ENCODE measurements around the gene SLC25A14. TPM values are rescaled to one million over a fixed set of nuclear protein-coding genes. Genes with fewer than 3 reads are reported as not detected.

The SLC25A14 gene
- polyA plus RNA-seq, 1 donor from 2014 or later = 150 TPM

GRCh38 chrX:130401415-130402207 lies 61.9 kb downstream of the SLC25A14 start, which contains the start of gene RBMX2:
Gene RBMX2, plus strand, starts transcription at chrX:130401987. Its CDS starts 46 bp downstream, at chrX:130402033.
- Histone ChIP-seq H3K4me3 (ENCODE audit: low read length) (peak within 1 kb of the TSS; percentile 77), H3K9me2 (ENCODE audit: insufficient read depth, low read length) (no peaks in the 10 kb centered on the region), H3K79me2 (replicated peaks; ENCODE audit: insufficient read depth, low read length) (peaks cover 6% of the 10 kb centered on the region), H3K36me3 (ENCODE audit: insufficient read depth, low read length) (no peaks in the 10 kb centered on the region), H3F3A (ENCODE audit: insufficient read depth, low read length, poor library complexity, severe bottlenecking) (no peaks in the 10 kb centered on the region), H2AFZ (ENCODE audit: low read depth, low read length) (peak within 1 kb of the TSS; percentile 45), H4K20me1 (ENCODE audit: insufficient read depth) (no peaks in the 10 kb centered on the region), H3K9ac (ENCODE audit: low read length) (peak within 1 kb of the TSS; percentile 72), H3K4me2 (ENCODE audit: low read length) (peak within 1 kb of the TSS; percentile 59), H3K9me3 (ENCODE audit: low read length) (no peaks in the 10 kb centered on the region), H3K27ac (ENCODE audit: low read length) (peak within 1 kb of the TSS; percentile 74), H3K27me3 (ENCODE audit: insufficient read depth, low read depth, low read length) (no peaks in the 10 kb centered on the region)
- peak; percentile 46 for TF ChIP-seq TAF1 (IDR thresholded peaks at IDR 0.05; ENCODE audit: low read depth)
- TF ChIP-seq REST (IDR thresholded peaks at IDR 0.05; ENCODE audit: borderline replicate concordance) = no peak
- TF ChIP-seq EZH2 (IDR thresholded peaks at IDR 0.05; ENCODE audit: borderline replicate concordance, insufficient read depth, low read length, poor library complexity, severe bottlenecking) = no peak
- peak; percentile 31 for TF ChIP-seq MXI1 (conservative IDR thresholded peaks at IDR 0.05; ENCODE audit: poor library complexity, severe bottlenecking)
- peak; percentile 68 for TF ChIP-seq POLR2AphosphoS5 (IDR thresholded peaks at IDR 0.05)
- no peak for TF ChIP-seq EP300 (conservative IDR thresholded peaks at IDR 0.05; ENCODE audit: poor library complexity, severe bottlenecking)

GRCh38 chrX:130402208-130402684 lies 62.5 kb downstream of the SLC25A14 start:
- Histone ChIP-seq H3K36me3 (ENCODE audit: insufficient read depth, low read length) (no peaks in the 10 kb centered on the region), H3K27me3 (ENCODE audit: insufficient read depth, low read depth, low read length) (no peaks in the 10 kb centered on the region), H3K4me3 (ENCODE audit: low read length) (peak overlapping the region; percentile 77), H4K20me1 (ENCODE audit: insufficient read depth) (no peaks in the 10 kb centered on the region), H3K79me2 (replicated peaks; ENCODE audit: insufficient read depth, low read length) (peaks cover 6% of the 10 kb centered on the region), H3K9me2 (ENCODE audit: insufficient read depth, low read length) (no peaks in the 10 kb centered on the region), H3F3A (ENCODE audit: insufficient read depth, low read length, poor library complexity, severe bottlenecking) (no peaks in the 10 kb centered on the region), H3K9ac (ENCODE audit: low read length) (peak overlapping the region; percentile 72), H2AFZ (ENCODE audit: low read depth, low read length) (no peak overlapping the region), H3K4me2 (ENCODE audit: low read length) (peak overlapping the region; percentile 59), H3K27ac (ENCODE audit: low read length) (peak overlapping the region; percentile 74), H3K9me3 (ENCODE audit: low read length) (no peaks in the 10 kb centered on the region)
- TF ChIP-seq SMC3 (conservative IDR thresholded peaks at IDR 0.05; ENCODE audit: poor library complexity) (no peak), CTCF (IDR thresholded peaks at IDR 0.05; ENCODE audit: poor library complexity, severe bottlenecking) (no peak), EZH2 (IDR thresholded peaks at IDR 0.05; ENCODE audit: borderline replicate concordance, insufficient read depth, low read length, poor library complexity, severe bottlenecking) (no peak), REST (IDR thresholded peaks at IDR 0.05; ENCODE audit: borderline replicate concordance) (no peak), EP300 (conservative IDR thresholded peaks at IDR 0.05; ENCODE audit: poor library complexity, severe bottlenecking) (no peak), RAD21 (conservative IDR thresholded peaks at IDR 0.05) (no peak), TAF1 (IDR thresholded peaks at IDR 0.05; ENCODE audit: low read depth) (no peak), MXI1 (conservative IDR thresholded peaks at IDR 0.05; ENCODE audit: poor library complexity, severe bottlenecking) (no peak)

Measured in neural cell (in vitro differentiated cells).